HL-60/S4 treated with retinoic acid at 250 ng/mL for 4 days and 3 days (cell line): ENCODE results near the gene SLC39A3.

Experiments used
- in situ Hi-C: fragments of 300-500 bp; cut with MboI; formaldehyde crosslinking; loops from 2 replicates; pipeline ENCODE4 v1.7.0; 2022; ENCODE audit warnings: low sequenced_read_pairs

The SLC39A3 gene

GRCh38 chr19:2706251-2706650, 33.6 kb downstream of the SLC39A3 start:
- in situ Hi-C loops: no loop called here

- in situ Hi-C loops: no loop called here
Measured at GRCh38 chr19:2703691-2704216, 36.1 kb downstream of the SLC39A3 start.

GRCh38 chr19:2703077-2703437, 36.8 kb downstream of the SLC39A3 start:
- in situ Hi-C loops: no loop called here

GRCh38 chr19:2702170-2703076, 37.4 kb downstream of the SLC39A3 start, which contains the start of gene GNG7:
TSS of gene GNG7 (minus strand) at chr19:2702694. CDS start at chr19:2520688, 182,006 bp downstream.
- in situ Hi-C loops: no loop called here

- in situ Hi-C loops: no loop called here
Measured at GRCh38 chr19:2701361-2702169, 38.3 kb downstream of the SLC39A3 start.

- in situ Hi-C loops: no loop called here
Measured at GRCh38 chr19:2700660-2701360, 39.0 kb downstream of the SLC39A3 start.

GRCh38 chr19:2699413-2700140, 40.2 kb downstream of the SLC39A3 start:
- in situ Hi-C loops: no loop called here

- in situ Hi-C loops: no loop called here
Measured at GRCh38 chr19:2694196-2694595, 45.6 kb downstream of the SLC39A3 start.

- in situ Hi-C loops: no loop called here
Measured at GRCh38 chr19:2693492-2694160, 46.2 kb downstream of the SLC39A3 start.

- in situ Hi-C loops: no loop called here
Measured at GRCh38 chr19:2691951-2692350, 47.9 kb downstream of the SLC39A3 start.

- in situ Hi-C loops: no loop called here
Measured at GRCh38 chr19:2690856-2691255, 49.0 kb downstream of the SLC39A3 start.

- in situ Hi-C loops: no loop called here
Measured at GRCh38 chr19:2686360-2686759, 53.5 kb downstream of the SLC39A3 start.

- in situ Hi-C loops: no loop called here
Measured at GRCh38 chr19:2685204-2685704, 54.6 kb downstream of the SLC39A3 start.

- in situ Hi-C loops: no loop called here
Measured at GRCh38 chr19:2683430-2684003, 56.3 kb downstream of the SLC39A3 start.
